Hematopoietic multipotent progenitor cell treated with erythropoietin and hydrocortisone succinate and interleukin-3 and kit ligand, for 6 days (in vitro differentiated cells): ENCODE measurements around the gene FAM83C.
"Not testable (repeated sequence)": the region's sequence is repeated elsewhere in the genome, so short reads cannot be mapped to it uniquely, and the experiment has no call there.

Experiments used
- DNase-seq: peaks from one replicate; pipeline ENCODE4 v3.0.0-alpha.2; 2015

The FAM83C gene

GRCh38 chr20:35262731-35263531 is 29.3 kb downstream of the FAM83C start:
- DNase-seq: not testable (repeated sequence)

- not testable (repeated sequence) for DNase-seq
These were observed 29.9 kb downstream of the FAM83C start for GRCh38 chr20:35262321-35262720.

DNA sequence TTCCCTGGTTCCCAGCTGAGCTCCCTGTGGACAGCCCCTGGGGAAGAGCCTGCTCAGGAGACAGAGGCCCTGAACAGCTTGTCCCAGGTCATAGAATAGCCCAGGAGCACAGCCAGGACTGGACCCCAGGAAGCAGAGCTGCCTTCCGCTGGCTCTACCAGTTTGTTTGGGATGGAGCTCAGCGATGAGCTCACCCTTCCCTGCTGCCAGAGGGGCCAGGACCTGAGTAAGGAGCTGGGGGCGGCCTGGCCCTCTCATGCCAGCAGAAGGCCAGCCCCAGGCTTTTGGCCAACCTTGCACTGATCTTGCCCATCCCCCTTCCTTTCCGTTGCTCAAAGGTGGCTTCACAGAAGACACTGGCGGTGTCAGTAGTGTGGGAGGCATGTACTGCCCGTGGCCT is 31.8 kb downstream of the FAM83C start:
- DNase-seq: no peak

GRCh38 chr20:35257175-35257909 is 34.9 kb downstream of the FAM83C start:
- no peak for DNase-seq

DNA sequence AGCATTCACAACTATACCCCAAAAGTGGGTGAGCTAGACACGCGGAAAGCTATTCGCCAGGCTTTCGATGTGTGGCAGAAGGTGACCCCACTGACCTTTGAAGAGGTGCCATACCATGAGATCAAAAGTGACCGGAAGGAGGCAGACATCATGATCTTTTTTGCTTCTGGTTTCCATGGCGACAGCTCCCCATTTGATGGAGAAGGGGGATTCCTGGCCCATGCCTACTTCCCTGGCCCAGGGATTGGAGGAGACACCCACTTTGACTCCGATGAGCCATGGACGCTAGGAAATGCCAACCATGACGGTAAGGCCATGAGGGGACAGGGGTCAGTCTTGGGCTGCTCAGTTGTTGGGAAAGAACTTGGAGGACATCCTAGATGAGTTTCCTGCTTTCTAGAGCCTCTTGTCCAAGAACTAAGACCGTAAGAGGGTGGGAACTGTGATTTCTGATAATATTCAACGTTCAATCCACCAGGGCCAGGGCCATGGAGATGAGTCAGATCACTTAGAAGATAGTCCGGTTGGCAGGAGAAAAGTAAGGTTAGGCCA is 37.7 kb downstream of the FAM83C start:
- DNase-seq: no peak

GRCh38 chr20:35253010-35253409 is 39.2 kb downstream of the FAM83C start:
- no peak for DNase-seq

DNA sequence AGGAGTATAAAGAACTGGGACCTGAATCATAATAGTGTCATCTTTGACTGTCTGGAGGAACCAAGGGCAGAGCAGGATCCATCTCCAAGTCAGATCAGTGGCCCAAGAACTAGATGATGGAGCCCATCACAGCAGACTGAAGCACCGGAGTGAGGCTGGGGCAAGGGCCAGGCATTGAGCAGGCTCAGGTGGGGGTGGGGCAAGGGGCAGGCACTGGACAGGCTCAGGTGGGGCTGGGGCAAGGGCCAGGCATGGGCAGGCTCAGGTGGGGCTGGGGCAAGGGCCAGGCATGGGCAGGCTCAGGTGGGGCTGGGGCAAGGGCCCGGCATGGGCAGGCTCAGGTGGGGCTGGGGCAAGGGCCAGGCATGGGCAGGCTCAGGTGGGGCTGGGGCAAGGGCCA is 39.6 kb downstream of the FAM83C start:
- DNase-seq: not testable (repeated sequence)

DNA sequence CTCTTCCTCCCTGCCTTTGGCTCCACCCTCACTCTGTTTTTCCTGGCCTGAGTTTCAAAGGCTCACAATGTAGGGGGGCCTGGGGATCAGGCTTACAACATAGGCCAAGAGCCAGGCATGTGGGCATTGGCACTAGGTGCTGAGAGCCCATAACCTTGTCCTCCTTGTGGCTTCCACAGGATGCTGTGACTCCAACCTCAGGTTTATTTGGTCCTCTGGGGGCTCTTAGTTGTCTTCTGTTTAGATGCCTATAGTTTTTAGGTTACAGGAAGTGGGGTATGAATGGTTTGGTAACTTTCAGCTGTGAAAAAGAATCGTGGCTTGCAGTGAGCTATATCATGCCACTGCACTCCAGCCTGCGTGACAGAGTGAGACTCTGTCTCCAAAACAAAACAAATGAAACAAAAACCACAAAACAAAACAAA is 40.2 kb downstream of the FAM83C start:
- no peak for DNase-seq

GRCh38 chr20:35251613-35251940 is 40.6 kb downstream of the FAM83C start:
- DNase-seq: no peak

GRCh38 chr20:35248641-35249475 is 43.4 kb downstream of the FAM83C start:
- DNase-seq: no peak

GRCh38 chr20:35246723-35247122 is 45.5 kb downstream of the FAM83C start:
- DNase-seq: no peak

DNA sequence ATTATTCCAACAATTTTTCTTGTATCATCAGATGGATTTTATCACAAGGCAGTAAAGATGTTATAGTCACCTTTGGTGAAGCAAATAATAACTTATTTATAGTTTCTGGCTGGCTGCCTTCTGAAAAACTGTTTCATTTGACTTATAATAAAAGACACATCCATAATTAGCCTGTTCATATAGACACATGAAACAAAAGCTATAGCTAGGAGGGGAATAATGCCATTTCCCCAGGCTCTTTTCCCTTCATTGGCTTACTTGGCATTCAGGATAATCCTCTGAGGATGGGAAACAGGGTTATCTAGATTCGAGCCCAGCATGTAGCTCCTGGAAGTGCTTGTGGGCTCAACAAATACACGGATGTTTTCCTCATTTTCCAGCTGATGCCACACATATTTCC is 48.2 kb downstream of the FAM83C start:
- no peak for DNase-seq

- DNase-seq: no peak
These were observed 48.9 kb downstream of the FAM83C start for GRCh38 chr20:35243317-35243716.

- DNase-seq: no peak
These were observed 51.4 kb downstream of the FAM83C start for GRCh38 chr20:35240811-35241293.

DNA sequence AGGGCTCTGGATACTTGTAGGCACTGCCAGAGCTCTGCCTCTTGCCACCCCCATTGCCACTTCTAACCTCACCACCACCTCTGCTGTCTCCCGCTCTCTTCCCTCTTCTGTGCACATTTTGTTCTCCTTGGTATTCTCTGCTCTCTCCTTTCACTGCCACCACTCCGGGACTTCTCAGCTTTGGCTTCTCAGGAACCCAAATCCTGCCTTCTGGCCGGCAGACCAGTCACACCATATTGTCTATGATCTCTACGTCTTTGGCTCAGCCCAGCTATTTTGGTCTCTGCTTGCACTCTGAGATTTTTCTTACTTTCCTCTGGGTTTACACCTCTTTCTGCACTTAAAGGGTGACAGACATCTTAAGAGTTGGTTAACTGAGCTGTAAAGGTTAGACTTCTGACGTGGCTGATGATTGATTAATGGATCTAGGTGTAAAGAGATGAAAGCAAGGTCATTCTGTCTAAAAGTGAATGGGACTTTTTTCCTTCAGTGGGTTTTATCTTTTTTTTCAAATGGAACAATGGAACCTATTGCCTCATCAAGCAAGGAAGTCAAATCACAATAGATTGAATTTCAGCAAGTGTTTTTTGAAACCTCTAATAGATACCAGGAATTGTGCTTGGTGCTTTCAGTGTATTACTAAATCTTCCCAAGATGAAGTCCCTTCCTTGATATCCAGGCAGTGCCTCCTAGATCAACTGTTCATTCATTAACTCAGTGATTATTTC is 52.0 kb downstream of the FAM83C start:
- DNase-seq: no peak

DNA sequence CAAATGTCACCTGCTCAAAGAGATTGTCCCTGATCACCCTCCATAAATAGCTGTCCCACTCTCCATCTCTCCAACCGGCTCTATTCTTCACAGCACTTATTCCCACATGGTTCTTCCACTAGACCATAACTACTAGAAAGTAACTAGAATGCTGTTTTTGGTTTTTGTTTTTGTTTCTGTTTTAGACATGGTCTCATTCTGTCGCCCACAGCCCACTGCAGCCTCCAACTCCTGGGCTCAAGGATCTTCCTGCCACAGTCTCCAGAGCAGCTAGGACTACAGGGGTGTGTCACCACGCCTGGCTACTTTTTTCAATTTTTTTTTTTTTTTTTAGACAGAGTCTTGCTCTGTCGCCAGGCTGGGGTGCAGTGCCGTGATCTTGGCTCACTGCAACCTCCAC is 53.5 kb downstream of the FAM83C start:
- DNase-seq: no peak

DNA sequence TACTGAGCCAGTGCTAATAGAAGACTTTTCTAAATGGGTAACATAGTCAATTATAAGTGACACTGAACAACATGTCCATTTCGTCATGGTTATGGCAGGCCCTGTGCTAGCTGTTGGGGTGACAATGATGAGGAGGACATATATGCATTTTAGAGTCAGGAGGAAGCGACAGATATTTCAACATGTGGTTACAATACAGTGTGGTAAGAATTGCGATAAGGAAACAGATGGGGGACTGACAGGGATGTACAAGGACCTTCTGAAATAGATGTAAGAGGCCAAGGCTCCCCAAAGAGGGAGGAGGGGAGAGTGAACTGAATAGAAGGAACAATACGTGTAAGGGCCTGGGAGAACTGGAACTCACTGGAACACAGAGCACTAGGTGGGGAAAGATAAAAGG is 54.1 kb downstream of the FAM83C start:
- DNase-seq: peak; percentile 85

- no peak for DNase-seq
These were observed 54.7 kb downstream of the FAM83C start for GRCh38 chr20:35237486-35237885.

DNA sequence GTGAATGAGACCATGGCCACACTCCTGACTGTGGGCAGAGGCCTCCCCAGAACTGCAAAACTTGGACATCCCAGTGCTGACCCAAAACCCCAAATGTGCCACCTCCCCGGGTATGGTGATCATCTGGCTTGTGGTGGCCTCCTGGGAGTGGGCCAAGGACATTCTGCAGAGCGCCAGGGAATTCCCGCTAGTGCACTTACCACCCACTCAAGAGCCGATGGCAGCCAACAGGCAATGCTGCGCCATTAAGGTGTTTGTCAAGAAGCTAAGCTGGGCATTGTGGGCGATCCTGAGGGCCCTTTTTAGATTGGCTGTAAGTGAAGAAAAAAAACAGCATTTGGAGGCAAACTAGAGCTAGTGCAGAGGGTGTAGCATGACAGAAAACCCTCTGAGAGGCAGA is 56.3 kb downstream of the FAM83C start:
- no peak for DNase-seq
